ENCODE results near the gene STUM. TPM values are rescaled to one million over a fixed set of nuclear protein-coding genes. Genes with fewer than 3 reads are reported as not detected.

The STUM gene
- total RNA-seq, 1 experiment from 2014 or later = 0.11 TPM

- Histone ChIP-seq H3K18ac (ENCODE audit: insufficient read length, low read depth, low read length) (peak overlapping the region; percentile 17), H2BK12ac (ENCODE audit: insufficient read length, low read depth, low read length) (no peak overlapping the region), H3K79me2 (ENCODE audit: insufficient read depth, low read length) (no peaks in the 10 kb centered on the region), H3T11ph (ENCODE audit: low read length) (no peak overlapping the region), H3K56ac (ENCODE audit: insufficient read length, low read depth, low read length) (no peak overlapping the region), H3K27ac (ENCODE audit: insufficient read length, low read depth, low read length) (no peak overlapping the region), H4K91ac (ENCODE audit: insufficient read length, low read depth, low read length) (no peak overlapping the region), H3K4ac (ENCODE audit: low read depth, low read length) (no peak overlapping the region), H3K9ac (ENCODE audit: extremely low read depth, insufficient read length, low read length) (no peak overlapping the region), H2AK5ac (ENCODE audit: insufficient read length, low read length) (no peak overlapping the region), H3K4me1 (ENCODE audit: insufficient read depth, low read length) (no peaks in the 10 kb centered on the region), H3K23me2 (ENCODE audit: insufficient read length, low read depth, low read length, poor library complexity, severe bottlenecking) (no peaks in the 10 kb centered on the region), H2BK5ac (ENCODE audit: insufficient read length, low read length) (no peak overlapping the region), H3K27me3 (ENCODE audit: insufficient read depth, low read length) (no peaks in the 10 kb centered on the region), H2BK15ac (ENCODE audit: low read depth, low read length) (no peak overlapping the region), H3K79me1 (ENCODE audit: insufficient read depth, low read depth, low read length, poor library complexity, severe bottlenecking) (no peaks in the 10 kb centered on the region), H4K8ac (replicated peaks; ENCODE audit: insufficient read length, low read depth, low read length) (no peak overlapping the region), H4K5ac (ENCODE audit: insufficient read length, low read depth, low read length) (no peak overlapping the region), H2AFZ (ENCODE audit: low read length) (no peak overlapping the region), H3K4me2 (ENCODE audit: insufficient read depth, insufficient read length, low read length) (no peak overlapping the region), H2BK120ac (ENCODE audit: low read depth, low read length, poor library complexity, severe bottlenecking) (no peak overlapping the region), H3K9me3 (ENCODE audit: control insufficient read depth, low read depth, low read length) (no peaks in the 10 kb centered on the region), H4K20me1 (ENCODE audit: control insufficient read depth, insufficient read depth, insufficient read length) (no peaks in the 10 kb centered on the region), H3K14ac (ENCODE audit: insufficient read depth, low read length) (no peak overlapping the region; the same call in 1 of the 2 replicates), H2BK20ac (ENCODE audit: low read depth, low read length, poor library complexity, severe bottlenecking) (no peak overlapping the region), H3K23ac (ENCODE audit: insufficient read length, low read depth, low read length) (no peak overlapping the region)
- H3K4me1 Mint-ChIP-seq = peaks cover 7 to 10% of the 10 kb centered on the region in 2 experiments
- TF ChIP-seq CTCF (conservative IDR thresholded peaks at IDR 0.05) = no peak
- no CpG with 5 or more reads among the region's 15 CpGs for WGBS (ENCODE audit: extremely low coverage, insufficient read length, low lambda C conversion rate)
- peaks cover 0 to 1% (median 0%) of the 10 kb centered on the region in 3 experiments; a peak in 1 of 7 replicates for H3K36me3 Mint-ChIP-seq (ENCODE audit: insufficient read depth in 1 of 3, low read depth in 3 of 3)
- no peak overlapping the region for H3K4me3 Mint-ChIP-seq
- DNase-seq = no peak
- no peaks in the 10 kb centered on the region; the same call in none of the 2 replicates for H3K27me3 Mint-ChIP-seq (ENCODE audit: low read depth)
- H3K27ac Mint-ChIP-seq = no peak overlapping the region
- no peaks in the 10 kb centered on the region for H3K9me3 Mint-ChIP-seq
Observed at GRCh38 chr1:226577401-226578180, 29.0 kb downstream of the STUM start.

All from H9 (cell line).